ENCODE data around the gene FBXL15.

Gene FBXL15

GRCh38 chr10:102411341-102412255 lies 9.0 kb upstream of the FBXL15 start:
- DNase-seq (ENCODE audit: low read depth): no peak

DNA sequence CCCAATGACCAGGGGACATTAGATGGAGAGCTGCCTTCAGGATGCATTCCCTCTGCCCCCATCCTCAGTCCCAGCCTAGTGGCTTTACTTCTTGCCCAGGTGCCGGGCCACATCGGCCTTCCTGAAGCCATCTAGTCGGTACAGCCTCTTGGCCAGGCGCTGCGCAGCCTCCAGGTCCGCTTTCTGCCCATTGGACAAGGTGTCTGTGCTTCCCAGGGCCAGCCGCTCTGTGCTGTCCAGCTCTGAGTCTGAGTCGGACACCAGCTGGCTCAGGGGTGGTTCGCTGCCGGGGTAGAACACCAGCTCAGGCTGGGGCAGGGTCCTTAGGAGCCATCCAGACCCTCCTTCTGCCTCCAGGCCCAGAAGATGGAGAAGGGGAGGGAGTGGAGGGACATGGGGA lies 8.3 kb upstream of the FBXL15 start:
- DNase-seq (ENCODE audit: low read depth): no peak

DNA sequence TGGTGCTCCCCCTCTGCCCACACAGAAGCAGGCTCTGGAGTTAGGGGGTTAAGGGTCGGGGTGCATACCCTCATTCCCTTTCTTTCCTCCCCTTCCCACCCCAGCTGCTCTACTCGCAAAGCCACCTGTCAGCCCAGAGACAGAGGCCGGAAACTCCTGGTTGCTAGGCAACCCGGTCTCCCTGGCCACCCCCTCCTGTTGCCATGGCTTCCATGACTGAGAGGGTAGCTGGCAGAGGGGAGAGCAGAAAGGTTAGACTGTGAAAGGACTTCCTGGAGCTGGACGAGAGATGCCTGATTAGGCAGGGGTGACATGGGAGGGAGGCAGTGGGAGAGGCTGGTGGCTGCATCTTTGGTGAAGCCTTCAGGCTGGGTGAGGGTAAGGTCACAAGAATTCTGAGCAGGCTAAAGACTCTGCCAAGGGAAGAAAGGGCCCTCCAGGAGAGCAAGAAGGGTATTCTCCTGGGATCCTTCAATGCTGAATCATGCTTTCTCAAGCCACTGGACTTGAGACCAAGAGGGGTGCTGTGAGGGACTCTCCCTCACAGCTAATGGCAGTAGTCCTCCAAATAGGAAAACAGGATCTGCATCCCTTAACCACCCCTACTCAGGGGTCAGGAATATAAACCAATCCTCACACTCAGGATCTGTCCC lies 7.5 kb upstream of the FBXL15 start:
- no peak for DNase-seq (ENCODE audit: low read depth)

GRCh38 chr10:102413806-102414561 lies 6.7 kb upstream of the FBXL15 start:
- no peak for DNase-seq (ENCODE audit: low read depth)

DNA sequence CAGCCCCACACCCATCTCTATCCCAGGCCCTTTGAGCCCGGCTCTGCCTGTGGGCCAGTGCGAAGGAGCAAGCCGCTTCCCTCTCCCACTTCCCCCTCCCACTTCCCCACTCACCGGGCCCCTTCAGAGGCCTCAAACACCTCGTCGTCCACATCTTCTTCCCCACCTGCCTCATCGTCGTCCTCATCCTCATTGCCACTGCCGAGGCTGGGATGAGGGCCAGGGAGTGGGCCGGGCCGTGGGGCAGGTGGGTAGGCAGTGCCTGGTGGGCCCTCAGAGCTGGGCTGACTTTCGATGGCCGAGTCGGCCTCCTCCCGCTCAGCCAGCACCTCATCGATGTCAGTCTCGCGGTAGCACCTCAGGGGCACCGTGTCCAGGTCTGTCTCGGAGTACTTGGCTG lies 5.9 kb upstream of the FBXL15 start:
- no peak for DNase-seq (ENCODE audit: low read depth)

GRCh38 chr10:102416283-102416682 lies 4.4 kb upstream of the FBXL15 start:
- DNase-seq (ENCODE audit: low read depth): no peak

DNA sequence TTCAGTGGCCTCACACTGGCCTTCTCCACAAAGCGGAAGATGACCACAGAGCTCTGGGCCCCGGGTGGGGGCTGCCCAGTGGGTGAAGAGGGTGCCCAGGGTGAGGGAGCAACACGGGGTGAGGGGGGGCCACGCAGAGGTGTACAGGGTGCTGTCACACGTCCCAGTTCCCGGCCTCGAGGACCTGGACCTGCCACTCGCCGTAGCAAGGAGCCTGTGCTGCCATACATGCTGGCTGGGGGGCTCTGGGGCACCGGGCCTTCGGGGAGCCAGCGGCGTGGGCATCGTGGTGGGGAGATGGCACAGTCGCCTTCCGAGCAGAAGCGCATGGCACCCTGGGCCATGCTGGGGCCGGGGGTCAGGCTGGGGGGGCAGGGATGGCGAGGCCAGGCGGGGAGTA lies 3.9 kb upstream of the FBXL15 start:
- no peak for DNase-seq (ENCODE audit: low read depth)

- DNase-seq (ENCODE audit: low read depth): no peak
Measured at GRCh38 chr10:102418622-102419268, 1.9 kb upstream of the FBXL15 start, which contains the start of gene PSD. PSD (minus strand) TSS chr10:102418785; CDS start chr10:102417038, 1,747 bp downstream.

DNA sequence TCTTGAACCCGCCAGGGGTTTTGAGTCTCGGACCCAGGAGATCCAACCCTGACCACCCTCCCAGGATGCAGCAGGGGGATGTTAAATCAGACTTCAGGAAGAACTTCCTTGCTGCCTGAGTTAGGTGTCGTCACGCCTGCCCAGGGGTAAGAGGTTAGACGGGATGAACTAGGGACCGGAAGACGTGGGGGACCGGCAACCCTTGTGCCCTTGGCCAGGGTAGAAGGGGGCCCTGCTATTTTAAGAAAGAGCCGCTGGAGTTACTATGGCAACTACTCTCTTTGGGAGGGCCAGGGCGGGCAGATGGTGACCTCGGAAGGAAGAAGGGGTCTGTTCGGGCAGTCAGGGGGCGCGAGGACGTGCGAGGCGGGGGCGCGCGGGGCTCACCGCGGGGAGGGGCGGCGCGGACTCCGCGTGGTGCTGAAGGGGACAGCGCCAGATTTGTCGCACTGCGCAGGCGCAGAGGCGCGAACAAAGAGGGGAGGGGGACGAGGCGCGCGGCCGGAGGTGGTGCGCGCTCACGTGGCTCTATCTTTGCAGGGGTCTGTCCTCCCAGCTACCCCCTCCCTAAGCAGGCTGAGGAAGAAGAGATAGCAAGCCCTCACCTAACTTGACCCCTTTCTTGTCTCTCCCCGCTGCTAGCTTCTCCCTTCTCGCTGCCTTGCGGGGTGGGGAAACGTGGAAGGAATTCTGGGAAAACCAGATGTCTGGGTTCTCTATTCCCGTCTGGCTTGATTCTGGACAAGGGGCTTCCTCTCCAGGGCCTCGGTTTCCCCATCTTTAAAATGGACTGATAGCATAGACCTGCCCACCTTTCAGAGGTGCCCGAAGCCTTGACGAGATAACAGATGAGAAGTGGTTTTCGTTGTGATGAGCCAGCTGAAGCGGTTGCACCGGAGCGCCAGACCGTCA lies 1.1 kb upstream of the FBXL15 start:
- no peak for DNase-seq (ENCODE audit: low read depth)

DNA sequence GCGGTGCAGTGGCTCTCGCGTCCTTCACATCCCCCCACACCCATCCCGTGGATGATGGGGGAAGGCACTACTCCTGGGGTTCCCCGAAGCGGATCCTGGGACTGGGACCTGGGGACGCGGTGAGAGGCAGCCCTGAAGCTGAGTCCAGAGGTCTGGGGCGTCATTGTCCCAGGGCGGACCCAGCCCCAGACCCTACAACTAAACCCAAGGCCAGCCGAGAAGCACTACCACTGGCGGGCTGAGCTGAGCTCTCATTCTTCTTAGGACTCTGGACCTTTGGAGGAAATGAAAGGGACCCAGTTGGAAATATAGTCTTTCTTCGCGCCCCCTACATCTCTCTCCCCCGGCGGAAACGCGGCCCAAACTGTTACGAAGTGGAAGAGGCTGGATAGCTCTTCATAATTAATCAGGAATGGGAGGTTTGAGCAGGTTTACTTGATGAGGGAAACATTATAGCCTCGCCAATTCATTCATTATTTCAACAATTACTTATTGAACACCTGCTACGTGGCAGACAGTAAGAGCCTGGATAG lies 389 bp upstream of the FBXL15 start:
- no peak for DNase-seq (ENCODE audit: low read depth)

GRCh38 chr10:102421507-102421756 lies 796 bp downstream of the FBXL15 start:
- DNase-seq (ENCODE audit: low read depth): no peak

- DNase-seq (ENCODE audit: low read depth): no peak
Measured at GRCh38 chr10:102421757-102422512, 1.3 kb downstream of the FBXL15 start.

GRCh38 chr10:102422545-102423129 lies 2.0 kb downstream of the FBXL15 start:
- no peak for DNase-seq (ENCODE audit: low read depth)

GRCh38 chr10:102423372-102423968 lies 2.8 kb downstream of the FBXL15 start:
- no peak for DNase-seq (ENCODE audit: low read depth)

- no peak for DNase-seq (ENCODE audit: low read depth)
Measured at GRCh38 chr10:102424145-102424544, 3.5 kb downstream of the FBXL15 start.

DNA sequence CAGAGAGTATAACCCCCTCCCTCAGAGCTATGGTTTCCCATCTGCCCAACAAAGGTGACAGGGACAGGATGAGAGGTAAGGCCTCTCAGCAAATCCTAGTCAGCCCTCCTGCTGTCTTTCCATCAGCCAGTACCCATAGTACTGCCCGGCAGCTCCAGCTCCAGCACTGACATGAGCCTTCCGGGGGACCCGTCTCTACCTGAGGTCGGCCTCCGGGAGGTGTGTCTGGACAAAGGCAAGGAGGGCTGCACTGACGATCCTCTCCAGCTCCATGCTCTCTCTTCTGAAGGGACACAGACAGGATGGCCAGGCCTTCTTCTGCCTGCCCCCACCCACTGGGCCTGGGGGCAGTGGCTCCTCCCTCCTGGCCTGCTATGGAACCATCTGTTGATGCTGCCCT lies 4.3 kb downstream of the FBXL15 start:
- no peak for DNase-seq (ENCODE audit: low read depth)

GRCh38 chr10:102425444-102425843 lies 4.8 kb downstream of the FBXL15 start:
- DNase-seq (ENCODE audit: low read depth): no peak

- no peak for DNase-seq (ENCODE audit: low read depth)
Measured at GRCh38 chr10:102426803-102427287, 6.2 kb downstream of the FBXL15 start.

- no peak for DNase-seq (ENCODE audit: low read depth)
Measured at GRCh38 chr10:102429468-102429867, 8.8 kb downstream of the FBXL15 start.
